Kidney epithelial cell (primary cell): ENCODE results near the gene UBA3. TPM values are rescaled to one million over a fixed set of nuclear protein-coding genes. Genes with fewer than 3 reads are reported as not detected.

Source experiments
- DNase-seq: peaks from one replicate; pipeline ENCODE4 v3.0.0-alpha.2; 2010; ENCODE audit warnings: low read depth
- H3K27me3 ChIP-seq: 2 replicates; pipeline ENCODE4 v1.6.0; 2011; ENCODE audit warnings: low read length; ENCODE audit not compliant: control insufficient read depth, insufficient read depth
- H3K36me3 ChIP-seq: 2 replicates; pipeline ENCODE4 v1.5.1; 2011; ENCODE audit warnings: low read length; ENCODE audit not compliant: control insufficient read depth, insufficient read depth
- H3K4me3 ChIP-seq: 2 replicates; pipeline ENCODE4 v1.5.1; 2011; ENCODE audit warnings: low read depth, mild to moderate bottlenecking, control low read depth, low read length
- CTCF ChIP-seq: IDR thresholded peaks from 2 replicates; pipeline ENCODE4 v1.5.1; 2011; ENCODE audit warnings: mild to moderate bottlenecking, moderate library complexity, low read length, control low read depth, inconsistent platforms; ENCODE audit not compliant: insufficient read depth, poor library complexity, severe bottlenecking
- total RNA-seq: library from RNA; depleted of rRNA; stranded (reverse); fragments of >200 nt; gene quantifications from 2 replicates; pipeline ENCODE4 v1.2.3, GENCODE V29; 2015

Gene UBA3
- total RNA-seq, 1 donor from 2014 or later: 46.6 TPM

- DNase-seq: no peak
- TF ChIP-seq CTCF: no peak
These were observed 27.7 kb upstream of the UBA3 start for GRCh38 chr3:69107841-69108240.

GRCh38 chr3:69105320-69105719, 25.2 kb upstream of the UBA3 start:
- no peaks in the 10 kb centered on the region for H3K36me3 ChIP-seq
- DNase-seq: no peak
- no peaks in the 10 kb centered on the region for H3K27me3 ChIP-seq
- H3K4me3 ChIP-seq: no peak overlapping the region
- no peak for TF ChIP-seq CTCF

More at GRCh38 chr3:69107841-69108240, 27.7 kb upstream of the UBA3 start:
- no peaks in the 10 kb centered on the region for H3K36me3 ChIP-seq
- no peaks in the 10 kb centered on the region for H3K27me3 ChIP-seq
- H3K4me3 ChIP-seq: no peak overlapping the region

GRCh38 chr3:69104586-69104985, 24.4 kb upstream of the UBA3 start:
- Histone ChIP-seq H3K27me3 (no peaks in the 10 kb centered on the region), H3K36me3 (no peaks in the 10 kb centered on the region), H3K4me3 (no peak overlapping the region)
- no peak for TF ChIP-seq CTCF
- no peak for DNase-seq

- H3K4me3 ChIP-seq: no peak overlapping the region
- H3K27me3 ChIP-seq: no peaks in the 10 kb centered on the region
- no peak for TF ChIP-seq CTCF
- DNase-seq: no peak
- no peaks in the 10 kb centered on the region for H3K36me3 ChIP-seq
These were observed 23.0 kb upstream of the UBA3 start for GRCh38 chr3:69103123-69103522.

- TF ChIP-seq CTCF: no peak
- Histone ChIP-seq H3K27me3 (no peaks in the 10 kb centered on the region), H3K4me3 (no peak overlapping the region), H3K36me3 (no peaks in the 10 kb centered on the region)
- DNase-seq: no peak
These were observed 22.2 kb upstream of the UBA3 start for GRCh38 chr3:69102384-69102783.

GRCh38 chr3:69099576-69099975, 19.4 kb upstream of the UBA3 start:
- H3K27me3 ChIP-seq: no peaks in the 10 kb centered on the region
- no peak overlapping the region for H3K4me3 ChIP-seq
- no peaks in the 10 kb centered on the region for H3K36me3 ChIP-seq
- no peak for TF ChIP-seq CTCF
- DNase-seq: no peak
